ENCODE results near the gene F2RL1.
"Not testable (repeated sequence)": the region's sequence is repeated elsewhere in the genome, so short reads cannot be mapped to it uniquely, and the experiment has no call there.

F2RL1 gene

DNA sequence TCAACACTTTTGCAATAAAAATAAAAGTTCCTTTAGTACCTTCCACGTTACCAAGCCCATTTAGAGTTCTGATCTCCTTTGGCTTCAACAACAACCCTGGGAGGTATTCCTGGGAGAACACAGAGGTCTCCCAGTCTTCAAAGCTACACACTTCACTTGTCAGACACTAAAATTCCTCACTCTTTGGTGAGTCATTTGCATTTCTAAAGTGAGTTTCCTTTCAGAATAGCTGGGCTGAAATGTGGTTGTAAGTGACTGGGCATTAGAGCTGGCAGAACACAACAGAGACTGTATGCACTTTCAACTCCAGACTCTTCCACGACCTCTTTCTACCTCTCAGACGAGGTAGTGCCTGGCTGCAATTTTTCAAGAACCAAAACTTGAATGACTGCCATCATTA lies 11.5 kb upstream of the F2RL1 start:
- no peak for DNase-seq

DNA sequence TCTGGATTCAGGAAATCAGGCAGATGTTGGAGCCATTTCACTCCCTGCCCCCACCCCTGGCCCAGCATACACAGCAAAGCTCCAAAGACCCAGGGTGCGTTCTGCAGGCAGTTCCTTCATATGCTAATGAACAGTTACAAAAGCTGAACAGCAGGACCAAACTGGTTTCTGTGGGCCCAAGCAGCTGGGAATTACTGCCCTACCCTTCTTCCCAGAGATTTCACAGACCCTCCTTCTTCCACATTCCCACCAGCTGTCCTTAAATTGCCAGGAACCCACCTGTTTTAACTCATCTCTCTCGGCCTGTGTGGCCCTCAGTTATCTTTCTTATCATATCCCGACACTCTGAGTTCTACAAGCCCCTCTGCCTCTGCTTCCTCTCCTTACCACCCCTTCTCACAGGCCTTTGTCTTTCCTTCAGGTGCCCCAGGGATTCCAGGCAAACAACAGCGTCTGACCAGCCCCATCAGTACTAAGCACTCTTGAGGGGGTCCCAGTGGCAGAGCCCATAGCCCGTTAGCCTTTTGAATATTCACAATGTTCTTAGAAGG lies 10.6 kb upstream of the F2RL1 start:
- DNase-seq = peak in 1 of 14 donors; percentile 12

DNA sequence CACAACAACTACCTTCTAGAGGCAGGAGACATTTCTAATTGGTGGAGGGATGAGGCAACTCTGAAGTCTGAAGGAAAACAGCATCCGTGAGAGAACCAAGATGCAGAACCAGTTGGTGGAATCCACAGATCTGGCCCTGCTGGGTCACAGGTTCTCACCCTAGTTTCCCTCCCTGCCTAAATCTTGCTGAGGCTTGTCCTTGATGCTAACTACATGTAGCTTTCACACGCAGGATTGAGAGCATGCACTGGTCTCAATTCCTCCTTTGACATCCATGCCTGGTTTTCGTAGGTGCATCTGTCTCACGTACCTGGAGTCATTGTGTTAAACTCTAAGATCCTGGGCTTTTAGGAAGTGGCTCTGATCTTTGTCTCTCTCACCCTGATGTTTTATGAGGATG lies 9.7 kb upstream of the F2RL1 start:
- no peak for DNase-seq

DNA sequence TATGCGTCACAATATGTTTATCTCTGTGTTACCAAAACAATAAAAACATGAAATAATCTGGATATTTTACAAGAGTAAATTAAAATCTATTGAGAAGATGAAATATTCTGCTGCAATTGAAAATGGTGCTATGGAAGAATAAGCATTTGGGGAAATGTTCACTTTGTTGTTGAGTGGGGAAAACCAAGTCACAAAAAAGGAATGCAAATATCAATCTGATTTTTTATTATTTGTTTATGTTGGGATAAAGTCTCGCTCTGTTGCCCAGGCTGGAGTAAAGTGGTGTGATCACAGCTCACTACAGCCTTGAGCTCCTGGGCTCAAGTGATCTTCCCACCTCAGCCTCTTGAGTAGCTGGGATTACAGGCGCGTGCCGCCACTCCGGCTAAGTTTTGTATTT lies 8.6 kb upstream of the F2RL1 start:
- DNase-seq = no peak

DNA sequence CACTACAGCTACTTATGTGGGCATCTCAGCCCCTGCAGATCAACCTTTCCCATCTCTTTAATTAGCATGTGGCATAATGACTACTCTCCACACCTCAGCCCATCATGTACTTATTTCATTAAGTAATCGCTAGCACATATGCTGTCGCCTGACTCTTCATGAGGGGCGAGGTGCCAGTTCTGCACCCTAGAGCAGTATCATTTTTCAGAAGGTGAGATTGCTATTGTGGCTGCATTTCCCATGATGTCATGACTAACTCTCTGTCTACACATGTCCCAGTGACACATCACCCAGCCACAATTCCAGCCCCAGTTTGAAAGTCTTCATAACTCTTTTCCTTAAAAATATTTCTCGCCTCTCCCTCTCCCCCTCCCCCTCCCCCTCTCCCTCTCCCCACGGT lies 7.6 kb upstream of the F2RL1 start:
- no peak for DNase-seq

DNA sequence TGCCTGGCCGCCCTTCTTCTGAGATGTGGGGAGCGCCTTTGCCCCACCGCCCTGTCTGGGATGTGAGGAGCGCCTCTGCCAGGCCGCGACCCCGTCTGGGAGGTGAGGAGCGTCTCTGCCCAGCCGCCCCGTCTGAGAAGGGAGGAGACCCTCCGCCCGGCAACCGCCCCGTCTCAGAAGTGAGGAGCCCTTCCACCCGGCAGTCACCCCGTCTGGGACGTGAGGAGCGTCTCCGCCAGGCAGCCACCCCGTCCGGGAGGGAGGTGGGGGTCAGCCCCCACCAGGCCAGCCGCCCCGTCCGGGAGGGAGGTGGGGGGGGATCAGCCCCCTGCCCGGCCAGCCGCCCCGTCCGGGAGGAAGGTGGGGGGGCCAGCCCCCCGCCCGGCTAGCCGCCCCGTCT lies 6.6 kb upstream of the F2RL1 start:
- DNase-seq = not testable (repeated sequence)

DNA sequence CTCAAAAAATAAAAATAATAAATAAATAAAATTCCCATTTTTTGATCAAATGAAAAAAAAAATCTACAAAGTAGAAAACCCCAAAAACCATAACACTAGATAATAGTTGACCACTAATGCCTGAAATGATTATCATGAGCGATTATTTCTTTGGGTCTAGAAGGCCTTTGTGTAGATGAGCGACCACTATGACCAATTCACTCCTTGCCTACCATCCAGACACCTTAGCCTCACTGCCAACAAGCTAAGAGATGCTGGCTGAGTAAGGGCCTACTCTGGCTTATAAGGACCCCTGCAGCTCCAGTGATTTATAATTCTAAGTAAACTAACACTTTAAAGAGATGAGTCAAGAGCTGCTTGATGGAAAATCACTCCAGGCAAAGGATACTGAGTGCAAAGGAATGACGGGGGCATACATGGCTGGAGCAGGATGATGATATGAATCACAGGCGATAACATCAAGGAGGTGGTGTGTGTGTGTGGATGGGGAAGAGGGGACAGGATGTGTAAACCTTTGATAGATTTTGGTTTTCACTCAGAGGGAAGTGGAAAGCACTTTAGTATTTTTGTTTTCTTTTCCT lies 4.8 kb upstream of the F2RL1 start:
- DNase-seq = no peak

DNA sequence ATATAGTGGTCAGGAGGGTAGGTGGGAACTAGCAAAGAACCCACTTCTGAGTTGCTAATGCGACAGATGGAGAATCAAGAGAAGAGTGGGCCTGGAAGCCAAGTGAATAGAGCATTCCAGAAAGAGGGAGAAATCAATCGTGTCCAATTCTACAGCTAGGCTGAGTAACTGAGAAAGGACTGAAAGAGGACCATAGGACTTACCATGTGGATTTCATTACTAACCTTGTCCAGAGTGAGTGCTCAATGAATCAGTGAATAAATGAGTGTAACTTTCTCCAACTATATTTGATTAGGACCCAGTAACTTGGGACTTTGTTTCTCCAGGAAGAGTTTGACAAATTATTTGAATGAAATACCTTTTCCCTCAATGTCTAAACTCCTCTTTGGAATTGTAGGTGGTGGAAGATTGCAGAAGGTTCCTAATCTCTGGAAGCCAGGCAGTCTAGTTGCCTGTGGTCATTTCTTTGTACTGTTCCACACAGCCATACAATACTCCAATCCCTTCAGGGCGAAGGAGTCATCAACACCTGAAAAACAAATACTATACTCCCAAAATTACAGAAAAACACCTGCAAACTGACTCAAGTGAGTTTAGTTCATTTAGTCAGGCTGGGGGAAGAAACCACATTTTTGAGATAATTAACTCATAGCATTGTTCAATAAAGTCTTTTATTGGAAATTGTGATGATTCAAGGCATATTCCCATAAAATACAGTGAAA lies 2.6 kb upstream of the F2RL1 start:
- DNase-seq = no peak

DNA sequence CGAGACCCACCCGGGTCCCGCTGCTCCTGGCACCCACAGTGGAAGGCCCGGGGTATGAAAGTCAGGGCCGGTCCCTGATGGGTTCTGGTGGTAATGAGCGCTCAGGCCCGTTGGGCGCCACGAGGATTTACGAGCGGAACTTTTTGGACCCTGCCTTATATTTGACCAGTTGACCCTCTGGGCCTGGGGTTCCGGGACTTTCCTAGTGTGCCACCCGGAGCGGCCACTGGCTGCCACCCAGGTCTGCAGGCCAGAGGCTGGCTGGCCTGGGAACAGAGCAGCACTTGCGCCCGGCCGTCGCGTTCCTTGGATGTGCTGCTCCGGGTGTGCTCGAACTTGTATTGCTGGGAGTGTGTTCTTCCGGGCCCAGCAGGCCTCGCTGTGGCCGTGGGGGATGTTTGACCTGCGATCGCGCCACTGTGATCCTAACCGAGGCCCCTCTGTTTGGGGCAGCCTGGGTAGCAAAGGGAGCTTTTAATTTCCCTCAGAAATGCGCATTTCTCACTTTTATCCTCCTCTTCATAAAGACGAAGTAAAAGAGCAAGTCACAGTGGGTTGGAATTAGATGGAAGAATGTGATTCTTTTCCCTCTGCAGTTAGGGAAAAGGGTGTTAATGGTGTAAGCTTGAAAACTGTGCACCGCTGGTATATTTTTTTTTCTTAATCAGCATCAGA lies 1.2 kb downstream of the F2RL1 start:
- DNase-seq = no peak

DNA sequence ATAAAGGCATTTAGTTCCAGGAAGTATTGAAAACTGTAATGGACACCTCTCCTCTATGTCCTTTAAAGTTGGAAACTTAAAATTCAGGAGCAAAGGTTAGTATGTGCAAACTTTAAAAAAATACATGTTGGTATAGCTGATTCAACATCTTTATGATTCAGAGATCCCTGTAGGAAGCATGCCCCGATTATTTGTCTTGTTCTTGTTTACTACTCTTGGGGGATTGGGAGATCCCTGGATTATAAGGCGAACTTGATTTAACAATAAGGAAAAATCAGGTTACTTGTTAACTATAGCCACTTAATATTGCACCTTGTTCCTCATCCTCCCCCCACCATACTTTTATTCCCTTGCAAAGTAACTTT lies 1.7 kb downstream of the F2RL1 start:
- no peak for DNase-seq

DNA sequence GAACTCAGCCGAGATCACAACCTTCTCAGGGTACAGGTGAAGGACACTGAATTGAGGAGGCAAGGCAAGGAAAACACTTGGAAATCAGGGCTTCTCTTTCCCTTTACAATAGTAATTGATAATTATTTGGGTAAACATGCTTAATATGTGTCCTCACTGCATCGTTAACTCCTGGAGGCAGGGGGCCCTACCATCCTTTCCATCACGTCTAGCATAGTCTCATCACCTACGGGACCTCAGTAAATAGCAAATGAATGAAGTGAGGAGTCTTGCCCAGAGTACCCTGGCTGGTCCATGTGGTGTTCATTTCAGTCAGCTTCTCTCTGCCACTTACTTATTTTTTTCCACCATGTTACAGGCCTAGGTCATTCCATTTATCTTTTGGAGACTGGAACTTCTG lies 2.3 kb downstream of the F2RL1 start:
- no peak for DNase-seq

DNA sequence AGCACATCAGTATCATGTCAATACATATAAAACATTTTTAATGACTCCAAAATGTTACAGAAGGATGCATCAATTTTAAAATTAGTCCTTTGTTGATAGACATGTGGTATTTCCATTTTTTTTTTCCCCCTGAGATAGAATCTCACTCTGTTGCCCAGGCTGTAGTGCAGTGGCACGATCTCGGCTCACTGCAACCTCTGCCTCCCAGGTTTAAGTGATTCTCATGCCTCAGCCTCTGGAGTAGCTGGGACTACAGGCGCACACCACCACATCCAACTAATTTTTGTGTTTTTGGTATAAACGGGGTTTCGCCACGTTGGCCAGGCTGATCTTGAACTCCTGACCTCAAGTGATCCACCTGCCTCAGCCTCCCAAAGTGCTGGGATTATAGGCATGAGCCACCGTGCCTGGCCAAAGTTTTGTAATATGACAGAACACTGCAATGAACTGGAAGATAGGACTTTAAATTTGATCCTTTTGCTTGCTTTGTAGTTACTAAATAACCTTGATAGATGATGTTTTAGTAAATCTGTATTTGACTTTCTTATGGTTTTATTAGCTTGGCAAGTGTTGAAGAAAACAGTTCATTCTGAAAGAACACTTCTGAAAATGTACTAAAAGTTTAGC lies 3.4 kb downstream of the F2RL1 start:
- not testable (repeated sequence) for DNase-seq

DNA sequence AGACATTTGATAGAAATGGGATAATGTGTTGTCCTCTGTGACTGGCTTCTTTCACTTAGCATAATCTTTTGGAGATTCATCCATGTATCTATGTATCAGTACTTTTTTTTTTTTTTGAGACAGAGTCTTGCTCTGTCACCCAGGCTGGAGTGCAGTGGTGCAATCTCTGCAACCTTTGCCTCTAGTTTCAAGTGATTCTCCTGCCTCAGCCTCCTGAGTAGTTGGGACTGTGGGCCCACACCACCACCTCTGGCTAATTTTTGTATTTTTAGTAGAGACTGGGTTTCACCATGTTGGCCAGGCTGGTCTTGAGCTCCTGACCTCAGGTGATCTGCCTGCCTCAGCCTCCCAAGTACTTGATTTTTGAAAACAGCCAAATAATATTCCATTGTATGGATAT lies 7.6 kb downstream of the F2RL1 start:
- not testable (repeated sequence) for DNase-seq

DNA sequence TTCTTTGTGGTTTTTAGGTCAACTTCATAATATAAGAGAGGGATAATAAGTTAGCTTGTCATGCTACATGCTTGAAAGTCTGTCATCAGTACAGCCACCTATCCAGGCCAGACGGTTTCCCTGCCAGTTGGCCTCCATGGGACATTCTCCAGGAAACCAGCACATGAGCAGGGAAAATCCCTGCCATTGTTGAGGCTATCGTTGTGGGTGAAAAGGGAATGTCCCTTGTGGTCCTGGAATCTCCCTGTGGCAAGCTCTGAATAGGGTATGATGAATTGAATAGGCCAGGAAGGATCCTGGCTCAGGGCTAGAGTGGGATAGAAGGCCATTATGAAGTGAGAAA lies 12.3 kb downstream of the F2RL1 start:
- DNase-seq = no peak

DNA sequence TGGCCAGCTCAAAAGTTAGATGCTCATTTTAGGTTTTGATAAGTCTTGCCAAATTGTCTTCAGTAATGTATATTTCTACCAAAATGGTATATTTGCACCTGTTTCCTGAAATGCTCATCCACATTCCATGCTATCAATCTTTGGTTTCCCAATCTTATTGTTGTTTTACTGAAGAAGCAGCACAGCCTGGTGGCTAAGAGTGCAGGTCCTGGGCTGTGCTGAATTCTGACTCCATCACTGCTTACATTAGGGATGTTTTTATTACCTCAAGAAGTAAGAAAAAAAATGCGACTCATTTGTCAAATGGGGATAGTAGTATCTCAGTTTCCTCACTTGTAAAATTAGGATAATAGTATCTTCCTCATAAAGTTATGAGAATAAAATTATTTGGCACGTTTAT lies 17.4 kb downstream of the F2RL1 start:
- no peak for DNase-seq

DNA sequence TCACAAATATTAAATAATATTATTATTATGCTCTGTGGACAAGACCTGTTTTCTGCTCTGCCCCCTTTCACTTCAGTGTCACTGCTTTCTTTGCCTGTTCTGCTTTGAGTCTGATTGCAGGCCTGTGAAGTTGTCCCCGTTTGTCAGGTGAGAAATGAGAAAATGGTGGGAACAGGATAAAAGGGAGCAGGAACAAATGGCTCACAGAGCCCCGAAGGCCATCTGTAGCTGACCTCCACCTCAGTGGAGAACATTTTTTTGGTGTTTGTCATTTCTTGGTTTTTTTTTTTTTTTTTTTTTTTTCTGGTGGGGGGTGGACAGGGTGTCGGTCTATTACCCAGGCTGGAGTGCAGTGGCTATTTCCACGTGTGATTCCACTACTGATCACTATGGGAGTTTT lies 17.8 kb downstream of the F2RL1 start:
- DNase-seq = no peak

DNA sequence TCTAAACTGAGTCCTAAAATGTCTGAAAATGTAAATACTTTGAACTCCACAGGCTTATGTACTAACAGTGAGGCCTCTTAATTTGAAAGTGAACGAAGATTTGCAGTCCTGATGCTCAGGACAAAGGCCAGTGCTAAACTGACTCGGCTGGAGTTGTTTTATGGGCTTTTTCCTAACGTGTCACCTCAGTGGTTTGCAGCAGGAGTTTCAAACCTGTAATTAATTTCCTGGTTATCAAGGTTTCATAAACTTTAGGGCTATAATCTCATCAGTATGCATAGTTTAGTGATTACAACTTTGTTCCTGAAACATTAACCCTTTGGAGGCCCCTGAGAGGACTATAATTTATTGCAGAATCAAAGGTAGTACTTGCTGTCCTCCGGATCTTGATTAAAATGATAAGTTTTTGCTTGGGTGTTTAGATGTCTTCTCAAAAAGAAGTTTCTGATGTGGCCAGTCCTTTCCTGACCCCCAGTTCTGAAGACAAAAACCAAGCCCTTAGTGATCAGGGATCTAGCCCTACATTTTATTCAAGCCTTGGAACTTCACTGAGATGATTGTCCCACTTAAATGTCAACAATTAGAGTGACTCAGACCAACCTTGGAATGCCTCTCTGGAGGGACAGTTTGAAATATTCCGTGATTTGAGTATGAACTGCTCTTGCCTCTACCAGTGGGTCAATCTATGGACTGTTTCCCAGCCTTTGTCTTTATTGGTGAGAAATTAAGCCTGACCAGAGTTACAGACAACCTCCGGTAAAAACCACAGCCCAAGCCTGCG lies 19.8 kb downstream of the F2RL1 start:
- DNase-seq = no peak

DNA sequence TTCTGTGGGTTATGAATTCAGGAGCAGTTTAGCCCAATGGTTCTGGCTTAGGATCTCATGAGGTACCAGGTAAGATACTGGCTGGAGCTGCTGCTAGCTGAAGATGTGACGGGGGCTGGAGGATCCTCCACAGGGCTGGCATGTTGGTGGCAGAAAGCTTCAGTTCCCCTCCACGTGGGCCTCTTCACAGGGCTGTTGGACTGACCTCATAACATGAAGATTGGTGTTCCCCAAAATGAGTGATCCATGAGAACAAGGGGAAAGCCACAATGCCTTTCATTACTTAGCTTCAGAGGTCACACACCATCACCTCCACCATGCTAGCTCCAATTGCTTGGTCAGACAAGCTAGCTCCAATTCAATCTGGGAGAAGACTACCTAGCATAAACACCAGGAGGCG lies 22.5 kb downstream of the F2RL1 start:
- DNase-seq = no peak

DNA sequence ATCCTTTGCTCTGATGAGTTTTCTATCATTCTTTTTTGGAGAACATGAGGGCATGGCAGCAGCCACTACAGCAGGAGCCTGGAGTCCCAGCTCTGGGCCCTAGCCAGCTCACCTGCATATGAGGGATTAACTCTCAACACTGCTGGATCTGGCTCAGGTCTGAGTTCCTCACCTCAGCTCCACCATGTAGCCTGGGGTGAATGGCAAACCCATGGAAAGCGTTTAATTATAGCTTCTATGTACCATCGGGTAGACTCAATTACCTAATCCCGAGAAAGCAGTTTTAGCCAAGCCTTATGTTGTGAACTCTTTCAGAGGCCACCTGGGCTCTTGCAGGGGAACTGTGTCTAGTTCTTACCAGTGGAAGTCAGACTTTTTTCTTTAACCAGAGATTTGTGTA lies 27.1 kb downstream of the F2RL1 start:
- no peak for DNase-seq

DNA sequence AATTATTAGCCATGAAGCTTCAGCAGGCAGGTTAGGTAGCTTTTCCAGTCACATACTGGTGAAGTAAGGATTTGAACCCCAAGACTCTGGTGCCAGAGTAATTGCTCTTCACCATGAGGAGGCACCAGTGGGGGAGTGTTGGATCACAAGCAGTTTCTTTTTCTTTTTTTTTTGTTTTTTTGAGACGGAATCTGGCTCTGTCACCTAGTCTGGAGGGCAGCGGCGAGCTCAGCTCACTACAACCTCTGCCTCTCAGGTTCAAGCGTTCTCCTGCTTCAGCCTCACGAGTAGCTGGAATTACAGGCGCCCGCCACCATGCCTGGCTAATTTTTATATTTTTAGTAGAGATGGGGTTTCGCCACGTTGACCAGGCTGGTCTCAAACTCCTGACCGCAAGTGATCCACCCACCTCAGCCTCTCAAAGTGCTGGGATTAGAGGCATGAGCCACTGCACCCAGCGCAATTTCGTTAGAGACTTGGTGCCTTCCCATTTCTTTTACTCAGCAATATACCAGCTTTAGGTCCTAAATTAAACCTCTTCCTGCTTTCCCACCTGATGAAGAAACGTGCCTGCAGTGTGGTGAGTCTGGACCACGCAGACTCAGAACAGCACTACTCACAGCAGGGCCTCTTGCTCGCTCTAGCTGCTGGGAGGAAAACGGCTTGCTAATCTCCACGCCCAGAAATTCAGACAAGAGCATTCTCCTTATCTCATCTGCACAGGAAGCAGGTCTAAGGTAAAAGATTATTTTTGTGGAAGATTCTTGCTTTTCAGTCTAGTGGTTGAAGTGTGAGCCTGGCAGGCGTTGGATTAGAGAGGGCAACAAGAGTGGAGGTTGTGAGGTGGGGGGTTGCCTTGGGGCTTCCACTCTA lies 30.8 kb downstream of the F2RL1 start, which contains the start of gene S100Z:
S100Z (plus strand) TSS at position 596 of the 873 bp plus-strand sequence. CDS start 25,346 bp downstream, outside the sequence.
- peak in 1 of 14 donors; percentile 1 for DNase-seq

DNA sequence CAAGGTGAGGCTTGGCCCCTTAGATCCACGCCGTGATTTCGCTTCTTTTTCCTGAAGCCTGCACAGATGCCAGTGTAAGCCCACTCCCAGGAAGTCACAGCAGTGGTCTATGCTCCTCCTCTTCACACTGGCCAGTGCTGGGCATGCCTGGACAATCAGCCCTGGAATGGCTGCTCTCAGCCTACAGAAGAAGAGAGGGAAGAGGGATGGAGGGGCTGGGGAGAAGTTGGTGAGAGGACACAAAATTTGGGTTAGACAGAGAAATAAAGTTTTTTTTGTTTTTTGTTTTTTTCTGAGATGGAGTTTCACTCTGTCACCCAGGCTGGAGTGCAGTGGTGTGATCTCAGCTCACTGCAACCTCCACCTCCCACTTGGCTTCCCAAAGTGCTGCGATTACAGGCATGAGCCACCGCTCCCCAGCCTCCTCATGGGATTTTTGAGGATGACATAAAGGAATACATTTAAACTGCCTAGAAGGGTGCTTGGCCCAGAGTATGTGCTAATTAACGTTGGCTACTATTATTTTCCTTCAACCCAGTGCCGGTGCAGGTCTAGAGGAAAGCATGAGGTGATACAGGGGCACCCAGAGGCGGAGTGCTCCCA lies 31.8 kb downstream of the F2RL1 start:
- no peak for DNase-seq

Measured in C1 segment of cervical spinal cord (tissue), 14 donors.